Activated CD4-positive, alpha-beta T cell treated with anti-CD3 and anti-CD28 coated beads, Interleukin-2, amount 10 ng/mL, durations not matched to agents 24 days and 14 days (primary cell): Measurements from ENCODE around the gene GRIK4. TPM values are rescaled to one million over a fixed set of nuclear protein-coding genes. Genes with fewer than 3 reads are reported as not detected.

Source experiments
- DNase-seq: peaks from one replicate; pipeline ENCODE4 v3.0.0; 2022
- H3K27ac Mint-ChIP-seq: one replicate; pipeline ENCODE4 v1.8.0; 2022; ENCODE audit warnings: mild to moderate bottlenecking, mixed read lengths
- H3K27me3 Mint-ChIP-seq: one replicate; pipeline ENCODE4 v1.8.0; 2022; ENCODE audit warnings: mixed read lengths
- H3K36me3 Mint-ChIP-seq: one replicate; pipeline ENCODE4 v1.8.0; 2022; ENCODE audit warnings: low read depth, mild to moderate bottlenecking, mixed read lengths
- H3K4me1 Mint-ChIP-seq: one replicate; pipeline ENCODE4 v1.8.0; 2021; ENCODE audit warnings: mixed read lengths
- H3K4me3 Mint-ChIP-seq: one replicate; pipeline ENCODE4 v1.8.0; 2022; ENCODE audit warnings: mild to moderate bottlenecking, moderate library complexity, mixed read lengths
- H3K9me3 Mint-ChIP-seq: one replicate; pipeline ENCODE4 v1.8.0; 2021; ENCODE audit warnings: mixed read lengths
- intact Hi-C: fragments of 100-400 bp; cut with micrococcal nuclease; formaldehyde crosslinking; loops from one replicate; pipeline ENCODE4 v1.15.1; 2023
- total RNA-seq: library from RNA; stranded (reverse); gene quantifications from 2 replicates; pipeline ENCODE4 v1.2.3, GENCODE V29; 2022

GRIK4 gene
- total RNA-seq, 1 donor from 2014 or later = 0.09 TPM

GRCh38 chr11:120830085-120830620 is 318.6 kb downstream of the GRIK4 start:
- H3K27ac Mint-ChIP-seq = no peak overlapping the region
- no peaks in the 10 kb centered on the region for H3K27me3 Mint-ChIP-seq
- H3K9me3 Mint-ChIP-seq = no peaks in the 10 kb centered on the region
- H3K36me3 Mint-ChIP-seq = no peaks in the 10 kb centered on the region
- intact Hi-C loops = loop anchor here (10.0 kb wide), 1 partner anchor 125 kb away; no protein-coding TSS in a partner anchor
- no peaks in the 10 kb centered on the region for H3K4me1 Mint-ChIP-seq
- no peak overlapping the region for H3K4me3 Mint-ChIP-seq
- DNase-seq = no peak

GRCh38 chr11:120832481-120833238 is 321.1 kb downstream of the GRIK4 start:
- H3K9me3 Mint-ChIP-seq = no peaks in the 10 kb centered on the region
- no peak overlapping the region for H3K4me3 Mint-ChIP-seq
- H3K27me3 Mint-ChIP-seq = peaks cover 5% of the 10 kb centered on the region
- no peak overlapping the region for H3K27ac Mint-ChIP-seq
- H3K4me1 Mint-ChIP-seq = peaks cover 9% of the 10 kb centered on the region
- H3K36me3 Mint-ChIP-seq = no peaks in the 10 kb centered on the region
- no peak for DNase-seq
- intact Hi-C loops = loop anchor here (10.0 kb wide), 1 partner anchor 122 kb away; no protein-coding TSS in a partner anchor

- intact Hi-C loops = loop anchor here (10.0 kb wide), 1 partner anchor 120 kb away; no protein-coding TSS in a partner anchor
- Mint-ChIP-seq H3K9me3 (no peaks in the 10 kb centered on the region), H3K36me3 (no peaks in the 10 kb centered on the region), H3K4me3 (no peak overlapping the region), H3K27me3 (peaks cover 7% of the 10 kb centered on the region), H3K4me1 (peaks cover 10% of the 10 kb centered on the region), H3K27ac (no peak overlapping the region)
- no peak for DNase-seq
Observed at GRCh38 chr11:120834686-120835210, 323.2 kb downstream of the GRIK4 start.

GRCh38 chr11:120835601-120836228 is 324.2 kb downstream of the GRIK4 start:
- no peaks in the 10 kb centered on the region for H3K36me3 Mint-ChIP-seq
- no peaks in the 10 kb centered on the region for H3K9me3 Mint-ChIP-seq
- H3K4me3 Mint-ChIP-seq = no peak overlapping the region
- peak; percentile 65 for DNase-seq
- peak overlapping the region; percentile 18 for H3K27ac Mint-ChIP-seq
- peaks cover 10% of the 10 kb centered on the region for H3K4me1 Mint-ChIP-seq
- peaks cover 7% of the 10 kb centered on the region for H3K27me3 Mint-ChIP-seq
- intact Hi-C loops = loop anchor here (10.0 kb wide), 1 partner anchor 119 kb away; no protein-coding TSS in a partner anchor

- Mint-ChIP-seq H3K27ac (peak overlapping the region; percentile 30), H3K4me3 (no peak overlapping the region), H3K4me1 (peaks cover 10% of the 10 kb centered on the region), H3K36me3 (no peaks in the 10 kb centered on the region), H3K27me3 (peaks cover 7% of the 10 kb centered on the region), H3K9me3 (no peaks in the 10 kb centered on the region)
- intact Hi-C loops = loop anchor here (10.0 kb wide), 1 partner anchor 117 kb away; no protein-coding TSS in a partner anchor
- no peak for DNase-seq
Observed at GRCh38 chr11:120837696-120838095, 326.1 kb downstream of the GRIK4 start.

- Mint-ChIP-seq H3K4me1 (peaks cover 10% of the 10 kb centered on the region), H3K9me3 (no peaks in the 10 kb centered on the region), H3K27me3 (peaks cover 7% of the 10 kb centered on the region), H3K36me3 (no peaks in the 10 kb centered on the region), H3K4me3 (no peak overlapping the region), H3K27ac (no peak overlapping the region)
- intact Hi-C loops = loop anchor here (10.0 kb wide), 1 partner anchor 116 kb away; no protein-coding TSS in a partner anchor
- DNase-seq = no peak
Observed at GRCh38 chr11:120839201-120839600, 327.7 kb downstream of the GRIK4 start.

- H3K27me3 Mint-ChIP-seq = peaks cover 7% of the 10 kb centered on the region
- intact Hi-C loops = loop anchor here (10.0 kb wide), 1 partner anchor 115 kb away; no protein-coding TSS in a partner anchor
- no peak overlapping the region for H3K4me3 Mint-ChIP-seq
- no peak overlapping the region for H3K27ac Mint-ChIP-seq
- H3K4me1 Mint-ChIP-seq = peaks cover 10% of the 10 kb centered on the region
- DNase-seq = no peak
- H3K9me3 Mint-ChIP-seq = no peaks in the 10 kb centered on the region
- no peaks in the 10 kb centered on the region for H3K36me3 Mint-ChIP-seq
Observed at GRCh38 chr11:120839846-120840402, 328.4 kb downstream of the GRIK4 start.

GRCh38 chr11:120840661-120841060 is 329.1 kb downstream of the GRIK4 start:
- H3K4me1 Mint-ChIP-seq = peaks cover 7% of the 10 kb centered on the region
- no peak for DNase-seq
- no peaks in the 10 kb centered on the region for H3K9me3 Mint-ChIP-seq
- no peak overlapping the region for H3K27ac Mint-ChIP-seq
- intact Hi-C loops = no loop called here
- H3K36me3 Mint-ChIP-seq = no peaks in the 10 kb centered on the region
- H3K27me3 Mint-ChIP-seq = peaks cover 6% of the 10 kb centered on the region
- no peak overlapping the region for H3K4me3 Mint-ChIP-seq

GRCh38 chr11:120841074-120841473 is 329.5 kb downstream of the GRIK4 start:
- no peaks in the 10 kb centered on the region for H3K9me3 Mint-ChIP-seq
- H3K4me1 Mint-ChIP-seq = peaks cover 3% of the 10 kb centered on the region
- intact Hi-C loops = no loop called here
- no peak overlapping the region for H3K27ac Mint-ChIP-seq
- no peak overlapping the region for H3K4me3 Mint-ChIP-seq
- H3K27me3 Mint-ChIP-seq = peaks cover 6% of the 10 kb centered on the region
- H3K36me3 Mint-ChIP-seq = no peaks in the 10 kb centered on the region
- DNase-seq = no peak

GRCh38 chr11:120842195-120842594 is 330.6 kb downstream of the GRIK4 start:
- H3K27me3 Mint-ChIP-seq = peaks cover 3% of the 10 kb centered on the region
- intact Hi-C loops = no loop called here
- H3K4me3 Mint-ChIP-seq = no peak overlapping the region
- DNase-seq = no peak
- peaks cover 2% of the 10 kb centered on the region for H3K4me1 Mint-ChIP-seq
- no peaks in the 10 kb centered on the region for H3K9me3 Mint-ChIP-seq
- H3K36me3 Mint-ChIP-seq = no peaks in the 10 kb centered on the region
- H3K27ac Mint-ChIP-seq = no peak overlapping the region

- intact Hi-C loops = no loop called here
- no peaks in the 10 kb centered on the region for H3K27me3 Mint-ChIP-seq
- DNase-seq = no peak
- H3K4me3 Mint-ChIP-seq = no peak overlapping the region
- no peak overlapping the region for H3K27ac Mint-ChIP-seq
- H3K36me3 Mint-ChIP-seq = no peaks in the 10 kb centered on the region
- no peaks in the 10 kb centered on the region for H3K9me3 Mint-ChIP-seq
- H3K4me1 Mint-ChIP-seq = no peaks in the 10 kb centered on the region
Observed at GRCh38 chr11:120853435-120853834, 341.9 kb downstream of the GRIK4 start.

GRCh38 chr11:120854988-120855387 is 343.4 kb downstream of the GRIK4 start:
- no peak overlapping the region for H3K27ac Mint-ChIP-seq
- no peak overlapping the region for H3K4me3 Mint-ChIP-seq
- no peak for DNase-seq
- intact Hi-C loops = no loop called here
- H3K4me1 Mint-ChIP-seq = no peaks in the 10 kb centered on the region
- H3K9me3 Mint-ChIP-seq = no peaks in the 10 kb centered on the region
- H3K36me3 Mint-ChIP-seq = no peaks in the 10 kb centered on the region
- H3K27me3 Mint-ChIP-seq = no peaks in the 10 kb centered on the region

GRCh38 chr11:120857508-120857907 is 346.0 kb downstream of the GRIK4 start:
- Mint-ChIP-seq H3K9me3 (no peaks in the 10 kb centered on the region), H3K36me3 (no peaks in the 10 kb centered on the region), H3K4me1 (no peaks in the 10 kb centered on the region), H3K4me3 (no peak overlapping the region), H3K27me3 (no peaks in the 10 kb centered on the region), H3K27ac (no peak overlapping the region)
- no peak for DNase-seq
- intact Hi-C loops = no loop called here
